Activated CD8-positive, alpha-beta memory T cell treated with anti-CD3 and anti-CD28 coated beads, Interleukin-2, amount 50 U/mL, for 24 hours (primary cell): ENCODE results near the gene C20orf204.

Experiments used
- DNase-seq: peaks from one replicate; pipeline ENCODE4 v3.0.0-alpha.2; 2020; ENCODE audit errors: extremely low read depth

C20orf204 gene

DNA sequence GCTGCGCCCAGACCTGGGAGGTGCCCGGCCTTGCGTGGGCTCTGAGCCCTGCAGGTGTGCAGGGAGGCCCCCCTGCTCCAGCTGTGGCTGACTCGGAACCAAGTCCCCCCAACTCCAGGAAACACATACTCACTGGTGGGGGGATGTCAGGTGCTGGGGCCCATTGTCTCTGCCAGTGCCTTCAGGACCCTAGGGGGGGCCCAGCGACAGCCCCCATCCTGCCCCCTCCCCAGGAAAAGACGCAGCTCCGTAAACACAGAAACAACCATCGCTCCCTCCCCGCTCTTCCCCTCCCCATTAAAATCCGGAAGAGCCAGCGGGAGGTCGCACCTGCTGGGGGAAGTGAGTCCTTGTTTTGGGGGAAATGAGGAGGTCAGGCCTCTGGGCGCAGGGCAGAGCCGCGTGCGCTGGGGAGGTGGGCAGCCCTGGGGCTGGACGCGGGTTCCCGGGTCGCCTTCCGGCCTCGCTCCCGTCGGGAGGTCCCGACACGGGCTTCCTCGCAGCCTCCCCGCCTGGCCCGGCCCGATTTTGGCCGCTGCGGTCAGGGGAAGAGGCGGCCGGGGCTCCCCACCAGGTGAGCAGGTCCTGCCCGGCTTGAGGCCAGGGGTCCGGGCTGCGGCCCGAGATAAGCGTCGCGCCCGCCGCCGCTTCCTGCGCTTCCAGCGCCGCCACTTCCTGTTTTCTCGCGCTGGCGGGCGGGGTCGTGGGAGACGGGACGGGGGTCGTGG, 6.2 kb downstream of the C20orf204 start:
- DNase-seq = no peak

DNA sequence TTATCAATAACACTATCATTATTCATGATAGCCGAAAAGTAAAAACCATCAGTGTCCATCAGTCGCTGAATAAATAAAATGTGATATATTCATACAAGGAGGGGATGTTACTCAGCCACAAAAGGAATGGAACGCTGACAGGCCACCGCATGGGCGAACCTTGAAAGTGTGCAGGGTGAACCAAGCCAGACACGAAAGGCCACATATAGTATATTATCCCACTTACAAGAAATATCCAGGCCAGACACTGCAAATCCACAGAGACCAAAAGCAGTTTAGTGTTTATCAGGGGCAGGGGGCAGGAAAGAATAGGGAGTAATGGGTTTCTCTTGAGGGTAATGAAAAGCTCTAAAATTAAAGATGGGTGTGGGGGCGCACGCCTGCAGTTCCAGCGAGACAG, 7.8 kb downstream of the C20orf204 start:
- no peak for DNase-seq

DNA sequence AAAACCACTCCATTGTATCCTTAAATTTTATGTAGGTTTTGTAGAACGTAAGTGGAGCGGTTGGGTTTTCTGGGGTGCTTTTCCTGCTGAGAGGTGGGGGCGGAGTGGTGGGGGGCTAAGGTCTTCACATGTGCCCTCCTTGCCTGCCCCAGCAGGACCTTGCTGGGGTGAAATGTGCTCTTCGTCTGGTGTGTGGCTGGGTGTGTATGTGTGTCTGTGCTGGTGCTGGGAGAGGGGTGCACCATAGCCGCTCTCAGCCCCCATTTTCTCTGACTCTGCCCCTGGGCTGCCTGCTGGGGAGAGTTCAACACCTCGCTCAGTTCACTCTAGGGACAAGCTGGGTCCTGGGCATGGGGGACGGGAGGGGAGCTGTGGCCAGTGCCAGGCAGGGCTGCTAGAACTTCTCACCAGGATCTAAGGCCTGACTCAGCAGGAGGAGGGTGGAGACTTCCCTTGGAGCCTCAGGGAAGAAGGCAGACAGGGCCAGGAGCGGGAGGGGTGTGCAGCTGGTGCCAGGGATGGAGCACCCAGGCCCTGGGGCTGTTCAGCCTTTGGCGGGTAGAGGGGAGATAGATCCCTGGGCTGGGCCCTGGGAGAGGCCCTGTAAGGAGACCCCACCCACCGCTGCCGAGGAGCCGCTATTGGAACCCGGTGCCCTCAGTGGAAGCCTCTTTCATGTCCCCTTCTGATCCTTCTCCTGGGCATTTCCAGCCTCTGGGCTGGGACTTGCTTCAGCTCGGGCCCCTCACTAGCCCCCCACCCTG, 8.7 kb downstream of the C20orf204 start:
- DNase-seq = no peak

GRCh38 chr20:64045346-64046011, 9.5 kb downstream of the C20orf204 start:
- DNase-seq = no peak

- DNase-seq = no peak
Observed at GRCh38 chr20:64047046-64047389, 11.0 kb downstream of the C20orf204 start.

DNA sequence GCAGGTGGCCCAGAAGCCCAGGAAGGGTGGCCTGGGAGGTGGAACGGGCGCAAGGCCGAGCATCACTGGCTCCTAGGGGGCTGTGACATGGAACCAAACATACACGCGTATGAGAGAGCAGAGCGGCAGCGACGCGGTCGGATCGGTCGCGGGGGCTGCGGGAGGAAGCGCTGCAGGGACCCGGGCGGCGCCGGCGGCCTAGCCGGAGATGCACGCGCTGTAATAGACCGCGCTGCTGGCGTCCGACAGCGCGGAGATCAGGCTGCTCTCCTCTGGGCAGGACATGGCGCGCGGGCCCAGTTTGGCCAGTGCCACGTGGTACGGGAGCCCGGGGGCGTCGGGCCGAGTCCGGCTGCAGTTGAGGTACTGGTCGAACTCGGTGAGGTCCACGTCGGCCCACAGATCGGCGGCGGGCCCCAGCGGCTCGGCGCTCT, 12.0 kb downstream of the C20orf204 start:
- no peak for DNase-seq

GRCh38 chr20:64048402-64049044, 12.5 kb downstream of the C20orf204 start:
- DNase-seq = no peak

- no peak for DNase-seq
Observed at GRCh38 chr20:64049060-64049877, 13.3 kb downstream of the C20orf204 start, which contains the start of gene SOX18. Gene SOX18 (minus strand): TSS chr20:64049639. CDS start chr20:64049516, 123 bp downstream.

DNA sequence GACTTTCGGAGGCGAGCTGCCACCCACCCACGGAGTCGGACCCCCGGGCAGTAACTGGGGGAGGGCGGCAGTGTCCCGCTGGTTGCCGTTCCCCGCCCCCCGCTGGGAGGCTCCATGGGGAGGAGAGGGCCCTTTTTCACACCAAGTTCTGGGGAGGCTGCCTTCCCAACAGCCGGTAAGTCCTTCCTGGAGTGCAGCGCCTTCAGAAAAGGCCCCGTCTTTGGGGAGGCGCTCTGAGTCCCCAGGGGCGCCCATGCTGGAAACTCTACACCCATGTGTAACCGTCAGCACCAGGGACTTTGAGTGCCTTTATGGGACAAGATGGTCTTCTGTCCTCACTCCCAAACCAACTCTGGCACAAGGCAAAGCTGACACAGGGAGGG, 13.9 kb downstream of the C20orf204 start:
- no peak for DNase-seq

- DNase-seq = no peak
Observed at GRCh38 chr20:64050261-64051032, 14.5 kb downstream of the C20orf204 start.

DNA sequence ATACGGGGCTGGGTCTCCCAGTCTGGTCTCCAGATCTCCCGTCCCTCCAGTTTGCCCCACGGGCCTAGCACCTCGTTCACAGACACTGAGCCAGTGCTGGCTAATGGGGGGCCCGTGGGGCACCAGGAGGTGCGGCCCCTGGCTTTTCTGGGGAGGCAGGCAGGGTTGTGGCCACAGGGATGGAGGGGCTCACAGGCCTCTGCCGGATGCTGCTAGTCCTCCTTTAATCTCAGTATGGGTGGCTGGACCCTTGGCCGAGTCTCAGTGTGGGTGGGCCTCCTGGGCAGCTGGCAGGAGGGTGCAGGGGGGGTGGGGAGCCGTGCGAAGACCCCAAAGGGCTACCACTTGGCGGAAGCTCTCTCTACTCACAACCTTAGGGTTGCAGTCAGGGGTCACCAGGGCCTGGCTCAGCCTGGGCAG, 15.1 kb downstream of the C20orf204 start:
- no peak for DNase-seq

DNA sequence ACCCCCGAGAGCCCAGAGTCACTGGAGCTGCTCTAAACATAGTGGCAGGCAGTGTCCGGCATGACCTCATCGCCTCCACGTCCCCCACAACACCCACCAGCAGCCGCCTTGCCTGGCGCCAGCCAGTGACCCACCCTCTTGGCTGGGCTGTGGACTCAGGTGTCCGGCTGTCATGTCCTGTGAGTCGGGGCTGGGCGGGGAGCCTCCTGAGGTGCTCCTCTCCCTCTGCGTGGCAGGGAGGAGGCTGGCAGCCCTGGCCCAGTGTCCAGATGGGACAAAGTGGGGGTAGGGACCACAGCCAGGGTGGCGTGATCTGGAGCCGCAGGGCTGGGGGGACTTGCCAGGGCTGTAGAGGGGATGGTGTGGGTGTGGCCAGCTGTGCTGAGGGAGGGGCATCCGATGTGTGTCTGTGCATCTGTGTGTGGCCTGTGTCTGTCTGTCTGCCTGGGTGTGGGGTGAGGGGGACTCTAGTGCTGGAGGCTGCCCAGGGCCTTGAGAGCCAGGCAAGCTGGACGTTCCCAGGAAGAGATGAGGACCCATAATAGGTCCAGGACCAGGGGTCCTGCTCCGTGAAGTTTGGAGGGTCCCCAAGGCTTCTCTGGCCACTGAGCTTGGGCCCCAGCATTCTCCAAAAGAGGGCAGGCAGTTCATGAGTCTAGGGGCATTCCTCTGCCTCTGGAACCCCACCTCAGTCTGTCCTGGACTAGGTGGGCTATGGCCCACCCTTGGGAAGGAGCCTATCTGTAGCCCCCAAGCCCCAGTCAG, 15.8 kb downstream of the C20orf204 start:
- DNase-seq = no peak

- DNase-seq = no peak
Observed at GRCh38 chr20:64052326-64052722, 16.3 kb downstream of the C20orf204 start.

DNA sequence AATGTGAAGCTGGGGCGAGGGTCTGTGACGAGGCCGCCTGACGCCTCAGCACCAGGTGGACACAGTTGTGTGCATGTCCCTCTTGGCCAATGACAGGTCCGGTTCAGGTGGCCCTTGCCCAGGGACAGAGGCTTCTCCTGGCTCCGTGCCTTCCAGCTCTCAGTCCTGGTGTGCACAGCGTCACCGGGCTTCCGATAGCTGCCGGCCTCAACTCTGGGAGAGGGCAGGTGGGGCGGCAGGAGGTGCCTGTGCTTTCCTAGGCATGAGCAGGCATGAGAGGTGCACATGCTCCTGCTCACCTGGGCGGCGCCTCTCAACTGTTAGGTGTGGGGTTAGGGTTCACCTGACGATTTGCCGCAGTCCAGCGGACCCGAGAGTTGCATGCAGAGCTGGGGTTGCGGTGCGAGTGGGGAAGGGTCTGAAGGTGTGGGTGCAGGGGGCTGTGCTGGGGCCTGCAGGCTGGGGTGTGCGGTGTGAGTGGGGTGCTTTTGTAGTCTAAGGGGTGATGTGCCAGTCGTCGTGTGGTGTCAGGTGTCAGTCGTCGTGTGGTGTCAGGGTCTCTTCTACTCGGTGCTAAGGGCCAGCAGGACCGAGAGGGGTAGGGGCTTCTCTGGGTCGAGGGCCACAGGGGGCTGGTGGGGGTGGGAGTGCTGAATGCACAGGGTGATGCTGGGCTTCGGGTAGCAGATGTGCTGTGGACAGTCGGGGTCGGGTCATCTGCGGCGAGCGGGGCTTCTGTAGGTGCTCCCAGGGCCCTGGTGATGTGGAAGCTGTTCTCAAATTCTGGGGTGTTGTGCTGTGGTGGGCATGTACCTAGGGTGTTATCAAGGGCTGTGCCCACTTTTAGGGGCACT, 17.2 kb downstream of the C20orf204 start:
- no peak for DNase-seq

- no peak for DNase-seq
Observed at GRCh38 chr20:64053841-64054661, 18.1 kb downstream of the C20orf204 start.

DNA sequence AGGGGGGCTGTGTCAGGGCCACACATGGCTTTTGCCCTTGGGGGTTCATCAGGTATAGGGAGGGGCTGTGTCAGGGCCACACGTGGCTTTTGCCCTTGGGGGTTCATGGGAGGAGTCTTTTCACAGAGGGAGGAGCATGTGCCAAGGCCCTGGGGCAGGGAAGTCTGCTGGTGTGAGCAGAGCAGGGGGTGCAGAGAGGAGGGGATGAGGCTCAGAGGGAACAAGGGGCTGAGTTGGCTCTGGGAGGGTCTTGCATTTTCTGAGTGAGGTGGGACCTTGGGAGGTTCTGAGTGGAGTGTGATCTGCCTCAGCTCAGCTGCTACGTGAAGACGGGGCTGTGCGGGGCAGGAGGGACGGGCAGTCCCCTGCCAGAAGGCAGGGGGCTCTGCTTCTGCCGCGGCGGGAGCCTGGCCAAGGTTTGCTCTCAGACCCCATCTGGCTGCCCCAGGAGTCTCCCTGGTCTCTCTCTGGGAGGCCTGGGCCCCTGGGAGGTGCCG, 19.5 kb downstream of the C20orf204 start:
- DNase-seq = no peak

GRCh38 chr20:64055893-64056638, 20.1 kb downstream of the C20orf204 start:
- no peak for DNase-seq
